Loucy (cell line): ENCODE results near the gene EPHA2.

Experiments used
- H2AFZ ChIP-seq: fragments of 200-600 bp; sonication (generic); 2 replicates; pipeline ENCODE4 v1.6.0; 2016; ENCODE audit warnings: antibody characterized with exemption, mild to moderate bottlenecking, low read length, moderate library complexity
- H3F3A ChIP-seq: fragments of 200-600 bp; 2 replicates; pipeline ENCODE4 v1.6.0; 2016; ENCODE audit warnings: antibody characterized with exemption, low read depth, mild to moderate bottlenecking
- H3K27me3 ChIP-seq: fragments of 200-600 bp; sonication (generic); 2 replicates; pipeline ENCODE4 v1.6.1; 2014; ENCODE audit warnings: low read length, mild to moderate bottlenecking; ENCODE audit not compliant: insufficient read depth, poor library complexity, severe bottlenecking
- H3K36me3 ChIP-seq: fragments of 200-600 bp; sonication (generic); 2 replicates; pipeline ENCODE4 v1.6.1; 2016; ENCODE audit warnings: low read length; ENCODE audit not compliant: insufficient read depth
- H3K4me1 ChIP-seq: fragments of 200-600 bp; sonication (generic); 2 replicates; pipeline ENCODE4 v1.5.1; 2014; ENCODE audit warnings: low read length, mild to moderate bottlenecking; ENCODE audit not compliant: insufficient read depth, poor library complexity, severe bottlenecking
- H3K4me2 ChIP-seq: fragments of 200-600 bp; sonication (generic); 2 replicates; pipeline ENCODE4 v1.6.0; 2014; ENCODE audit warnings: antibody characterized with exemption, low read length, low read depth, mild to moderate bottlenecking; ENCODE audit not compliant: poor library complexity, severe bottlenecking
- H3K4me3 ChIP-seq: fragments of 200-600 bp; sonication (generic); 2 replicates; pipeline ENCODE4 v1.5.1; 2014; ENCODE audit warnings: low read length, mild to moderate bottlenecking, mixed read lengths; ENCODE audit not compliant: poor library complexity, severe bottlenecking
- H3K79me2 ChIP-seq: fragments of 200-600 bp; sonication (generic); 2 replicates; pipeline ENCODE4 v1.6.1; 2014; ENCODE audit warnings: low read length; ENCODE audit not compliant: insufficient read depth
- H3K9ac ChIP-seq: fragments of 200-600 bp; sonication (generic); 2 replicates; pipeline ENCODE4 v1.6.0; 2014; ENCODE audit warnings: mild to moderate bottlenecking, low read depth, low read length, moderate library complexity; ENCODE audit not compliant: poor library complexity, severe bottlenecking
- H3K9me2 ChIP-seq: fragments of 200-600 bp; sonication (generic); replicated peaks from 2 replicates; pipeline ENCODE4 v1.6.1; 2016; ENCODE audit warnings: low read depth, low read length, mixed read lengths
- H3K9me3 ChIP-seq: fragments of 200-600 bp; sonication (generic); 2 replicates; pipeline ENCODE4 v1.6.1; 2014; ENCODE audit warnings: mild to moderate bottlenecking, antibody characterized with exemption, low read length, low read depth; ENCODE audit not compliant: insufficient read depth
- H4K20me1 ChIP-seq: fragments of 200-600 bp; sonication (generic); 2 replicates; pipeline ENCODE4 v1.6.0; 2014; ENCODE audit warnings: antibody characterized with exemption, low read length, mild to moderate bottlenecking; ENCODE audit not compliant: insufficient read depth, poor library complexity, severe bottlenecking
- CTCF ChIP-seq: fragments of 200-600 bp; sonication (generic); conservative IDR thresholded peaks from 2 replicates; pipeline ENCODE4 v1.5.1; 2014; ENCODE audit warnings: mild to moderate bottlenecking, antibody characterized with exemption, low read length
- EZH2phosphoT487 ChIP-seq: fragments of 200-600 bp; IDR thresholded peaks from 2 replicates; pipeline ENCODE4 v1.6.1; 2018; ENCODE audit warnings: antibody characterized with exemption, mild to moderate bottlenecking, moderate library complexity, borderline replicate concordance

EPHA2 gene

GRCh38 chr1:16134906-16135305 lies 21.0 kb downstream of the EPHA2 start:
- H2AFZ ChIP-seq = no peak overlapping the region
- no peak overlapping the region for H3K4me3 ChIP-seq
- H3F3A ChIP-seq = no peaks in the 10 kb centered on the region
- H3K9me3 ChIP-seq = no peaks in the 10 kb centered on the region
- no peaks in the 10 kb centered on the region for H3K9me2 ChIP-seq
- no peak overlapping the region for H3K9ac ChIP-seq
- no peaks in the 10 kb centered on the region for H4K20me1 ChIP-seq
- no peaks in the 10 kb centered on the region for H3K4me1 ChIP-seq
- no peaks in the 10 kb centered on the region for H3K36me3 ChIP-seq
- TF ChIP-seq CTCF = no peak
- TF ChIP-seq EZH2phosphoT487 = no peak
- H3K79me2 ChIP-seq = no peaks in the 10 kb centered on the region
- H3K27me3 ChIP-seq = no peaks in the 10 kb centered on the region
- H3K4me2 ChIP-seq = no peak overlapping the region

- Histone ChIP-seq H3F3A (no peaks in the 10 kb centered on the region), H3K4me2 (no peak overlapping the region), H3K9me3 (no peaks in the 10 kb centered on the region), H3K4me3 (no peak overlapping the region), H3K79me2 (no peaks in the 10 kb centered on the region), H4K20me1 (no peaks in the 10 kb centered on the region), H2AFZ (no peak overlapping the region), H3K27me3 (no peaks in the 10 kb centered on the region), H3K36me3 (no peaks in the 10 kb centered on the region), H3K9ac (no peak overlapping the region), H3K4me1 (no peaks in the 10 kb centered on the region), H3K9me2 (no peaks in the 10 kb centered on the region)
- no peak for TF ChIP-seq EZH2phosphoT487
- no peak for TF ChIP-seq CTCF
These were observed 21.6 kb downstream of the EPHA2 start for GRCh38 chr1:16134066-16134801.

GRCh38 chr1:16133007-16133961 lies 22.6 kb downstream of the EPHA2 start:
- no peaks in the 10 kb centered on the region for H3K4me1 ChIP-seq
- H3K36me3 ChIP-seq = no peaks in the 10 kb centered on the region
- H3K9me2 ChIP-seq = no peaks in the 10 kb centered on the region
- no peaks in the 10 kb centered on the region for H3K9me3 ChIP-seq
- H2AFZ ChIP-seq = no peak overlapping the region
- no peaks in the 10 kb centered on the region for H3K79me2 ChIP-seq
- no peak overlapping the region for H3K9ac ChIP-seq
- TF ChIP-seq CTCF = no peak
- TF ChIP-seq EZH2phosphoT487 = no peak
- H3F3A ChIP-seq = no peaks in the 10 kb centered on the region
- H4K20me1 ChIP-seq = no peaks in the 10 kb centered on the region
- H3K4me2 ChIP-seq = no peak overlapping the region
- H3K27me3 ChIP-seq = no peaks in the 10 kb centered on the region
- no peak overlapping the region for H3K4me3 ChIP-seq
